ENCODE data around the gene LRG1. TPM values are rescaled to one million over a fixed set of nuclear protein-coding genes. Genes with fewer than 3 reads are reported as not detected.

The LRG1 gene
- total and polyA plus RNA-seq, 7 donors = 0.36 to 21.0 (median 2.4) TPM; not detected in 1

DNA sequence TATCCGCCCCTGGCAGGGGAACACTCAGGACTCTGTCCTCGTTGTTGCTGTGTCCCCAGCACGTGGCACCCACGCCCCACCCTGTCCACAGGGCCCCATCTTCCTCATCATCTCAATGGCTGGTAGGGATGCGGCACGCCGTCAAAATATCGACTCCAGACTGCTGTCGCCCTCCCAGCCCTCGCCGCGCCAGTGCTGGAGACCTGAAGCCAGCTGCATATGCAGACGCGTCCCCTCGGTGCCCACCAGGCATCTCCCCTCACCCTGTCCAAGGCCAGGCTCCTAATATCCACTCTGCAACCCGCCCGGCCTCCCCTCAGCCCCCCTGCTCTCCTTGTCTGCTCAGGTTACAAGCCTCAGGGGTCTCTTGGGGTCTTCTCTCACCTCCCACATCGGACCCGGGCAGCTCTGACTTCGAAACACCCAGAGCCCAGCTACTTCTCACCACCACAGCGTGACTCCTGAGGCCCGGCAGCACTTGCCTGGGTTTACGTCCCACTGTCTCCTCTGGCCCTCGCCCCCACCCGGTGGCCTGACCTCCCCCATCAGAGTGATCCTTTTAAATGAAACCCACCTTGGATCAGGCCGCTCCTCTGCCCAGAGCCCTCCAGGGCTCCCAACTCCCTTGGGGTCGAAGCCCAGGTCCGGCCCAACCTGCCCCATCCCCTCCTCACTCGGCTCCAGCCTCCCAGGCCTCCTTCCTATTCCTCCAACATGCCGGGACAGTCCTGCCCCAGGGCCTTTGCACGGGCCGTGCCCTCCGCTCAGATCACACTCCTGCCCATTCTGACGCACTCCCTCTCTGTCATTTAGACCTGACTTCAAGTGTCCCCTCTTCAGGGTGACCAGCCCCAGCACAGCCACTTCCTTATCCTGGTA lies 34.0 kb downstream of the LRG1 start:
- intact Hi-C loops (cut with DNase I) = no loop called here
- H3K27me3 ChIP-seq = no peaks in the 10 kb centered on the region
- no peak for DNase-seq
- H3K4me3 ChIP-seq = no peak overlapping the region
- H3K9me3 ChIP-seq = no peaks in the 10 kb centered on the region
- no peak for TF ChIP-seq POLR2A (IDR thresholded peaks at IDR 0.05)
- no peak for TF ChIP-seq POLR2AphosphoS5 (IDR thresholded peaks at IDR 0.05)
- TF ChIP-seq CTCF (IDR thresholded peaks at IDR 0.05) = no peak
- TF ChIP-seq EP300 (IDR thresholded peaks at IDR 0.05) = no peak
- peaks cover 19 to 86% (median 54%) of the 10 kb centered on the region in 4 donors for H3K36me3 ChIP-seq
- peak overlapping the region in 3 of 4 donors; percentile 42 to 66 (median 63) for H3K27ac ChIP-seq
- WGBS, 2 donors = 94 to 95% methylated on average over 34 of the region's 34 CpGs
- H3K4me1 ChIP-seq = peaks cover 0 to 54% (median 36%) of the 10 kb centered on the region in 4 donors

DNA sequence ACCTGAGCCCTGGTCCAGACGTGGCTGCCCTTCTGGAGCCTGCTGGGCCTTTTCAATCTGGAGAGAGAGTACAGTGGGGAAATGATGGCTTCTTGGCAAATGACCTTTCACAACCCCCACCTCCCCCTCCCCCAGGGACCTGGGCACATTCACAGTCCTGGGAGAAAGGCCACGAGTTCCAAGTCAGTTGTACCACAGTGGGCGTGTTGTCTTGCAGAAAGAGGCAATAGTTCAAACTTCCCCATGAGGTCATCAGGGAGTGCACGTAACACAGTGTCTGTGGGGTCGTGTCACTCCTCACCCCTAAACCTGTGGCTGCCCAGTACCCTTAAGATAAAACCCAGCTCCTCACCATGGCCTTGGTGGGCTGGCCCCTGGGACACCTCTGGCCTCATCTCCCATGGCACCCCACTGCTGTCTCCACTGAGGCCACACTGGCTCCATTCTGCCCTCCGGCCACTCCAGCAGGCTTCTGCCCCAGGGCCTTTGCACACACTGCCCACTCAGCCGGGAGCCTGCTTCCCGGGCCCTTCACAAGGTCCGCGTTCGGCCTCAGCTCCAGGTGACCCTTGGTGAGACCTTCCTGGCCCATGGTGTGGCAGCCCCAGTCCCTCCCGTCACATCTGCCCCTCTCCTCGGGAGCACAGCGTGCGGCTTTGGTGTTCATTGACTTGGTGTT lies 34.8 kb downstream of the LRG1 start:
- intact Hi-C loops (cut with DNase I) = no loop called here

DNA sequence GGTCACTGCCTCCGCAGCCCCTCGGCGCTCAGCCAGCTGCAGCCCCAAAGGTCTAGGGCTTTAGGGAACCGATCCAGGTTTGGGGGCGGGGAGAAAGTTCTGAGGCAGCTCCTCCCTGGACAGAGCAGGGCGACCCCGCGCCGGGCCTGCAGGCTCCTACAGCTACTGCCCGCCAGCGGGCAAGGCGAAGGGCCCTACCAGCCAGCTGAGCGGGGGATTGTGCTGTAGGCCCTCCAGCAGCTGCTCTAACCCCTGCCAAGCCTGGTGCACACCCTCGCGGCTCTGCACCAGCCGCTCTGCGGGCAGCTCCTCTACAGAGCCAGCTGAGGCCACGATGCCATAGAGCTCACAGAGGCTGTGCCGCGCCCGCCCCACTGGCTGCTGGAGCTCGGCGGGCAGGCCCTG lies 35.5 kb downstream of the LRG1 start:
- DNase-seq = peak; percentile 67
- WGBS, 2 donors = 91 to 93% methylated on average over 23 of the region's 23 CpGs
- Histone ChIP-seq H3K27me3 (no peaks in the 10 kb centered on the region), H3K27ac (peak overlapping the region in 3 of 4 donors; percentile 26 to 66 (median 63)), H3K4me3 (no peak overlapping the region), H3K9me3 (no peaks in the 10 kb centered on the region), H3K4me1 (peaks cover 0 to 44% (median 33%) of the 10 kb centered on the region in 4 donors), H3K36me3 (peaks cover 19 to 91% (median 56%) of the 10 kb centered on the region in 4 donors)
- intact Hi-C loops (cut with DNase I) = no loop called here
- TF ChIP-seq POLR2AphosphoS5 (IDR thresholded peaks at IDR 0.05) (no peak), CTCF (IDR thresholded peaks at IDR 0.05) (no peak), EP300 (IDR thresholded peaks at IDR 0.05) (no peak), POLR2A (IDR thresholded peaks at IDR 0.05) (no peak)

More for the DNA sequence above, 34.8 kb downstream of the LRG1 start:
- Histone ChIP-seq H3K4me3 (no peak overlapping the region), H3K4me1 (peaks cover 0 to 47% (median 34%) of the 10 kb centered on the region in 4 donors), H3K27me3 (no peaks in the 10 kb centered on the region), H3K27ac (peak overlapping the region in 3 of 4 donors; percentile 42 to 66 (median 63)), H3K9me3 (no peaks in the 10 kb centered on the region), H3K36me3 (peaks cover 19 to 83% (median 56%) of the 10 kb centered on the region in 4 donors)
- peak in 1 of 4 donors; percentile 3 for TF ChIP-seq POLR2AphosphoS5 (IDR thresholded peaks at IDR 0.05)
- no peak for TF ChIP-seq EP300 (IDR thresholded peaks at IDR 0.05)
- WGBS, 2 donors = 78 to 91% methylated on average over 15 of the region's 15 CpGs
- no peak for DNase-seq

GRCh38 chr19:4503825-4504170 lies 36.0 kb downstream of the LRG1 start:
- Histone ChIP-seq H3K27ac (peak overlapping the region in 3 of 4 donors; percentile 49 to 66 (median 63)), H3K9me3 (no peaks in the 10 kb centered on the region), H3K36me3 (peaks cover 19 to 94% (median 57%) of the 10 kb centered on the region in 4 donors), H3K27me3 (no peaks in the 10 kb centered on the region), H3K4me1 (peaks cover 0 to 43% (median 32%) of the 10 kb centered on the region in 4 donors), H3K4me3 (no peak overlapping the region)
- 93 to 94% methylated on average over 10 of the region's 10 CpGs for WGBS, 2 donors
- DNase-seq = no peak
- intact Hi-C loops (cut with DNase I) = no loop called here
- no peak for TF ChIP-seq POLR2A (IDR thresholded peaks at IDR 0.05)
- no peak for TF ChIP-seq POLR2AphosphoS5 (IDR thresholded peaks at IDR 0.05)
- no peak for TF ChIP-seq EP300 (IDR thresholded peaks at IDR 0.05)
- no peak for TF ChIP-seq CTCF (IDR thresholded peaks at IDR 0.05)
